Measurements from ENCODE around the gene P2RX7. TPM values are rescaled to one million over a fixed set of nuclear protein-coding genes. Genes with fewer than 3 reads are reported as not detected.

Gene P2RX7
- total RNA-seq, 2 donors from 2014 or later: 1.4 to 11.8 TPM

- H3K27ac ChIP-seq: no peak overlapping the region
- H3K36me3 ChIP-seq: peaks cover 0 to 4% of the 10 kb centered on the region in 2 donors
- no peaks in the 10 kb centered on the region for H3K9me3 ChIP-seq
- H3K4me3 ChIP-seq: no peak overlapping the region
- peaks cover 3% of the 10 kb centered on the region for H3K4me1 ChIP-seq (replicated peaks)
- no peak for DNase-seq (ENCODE audit: low spot score)
- no peaks in the 10 kb centered on the region for H3K27me3 ChIP-seq (replicated peaks; ENCODE audit: insufficient read depth)
- TF ChIP-seq CTCF (IDR thresholded peaks at IDR 0.05) (no peak), POLR2A (IDR thresholded peaks at IDR 0.05) (no peak), POLR2AphosphoS5 (IDR thresholded peaks at IDR 0.05) (no peak)
- intact Hi-C loops (cut with DNase I): no loop called here
- WGBS: 93% methylated on average over 12 of the region's 12 CpGs
Observed at GRCh38 chr12:121230538-121230907, 97.8 kb downstream of the P2RX7 start.

- H3K27me3 ChIP-seq (replicated peaks; ENCODE audit: insufficient read depth): no peaks in the 10 kb centered on the region
- no peaks in the 10 kb centered on the region for H3K9me3 ChIP-seq
- H3K27ac ChIP-seq: no peak overlapping the region
- WGBS: 86% methylated on average over 16 of the region's 16 CpGs
- DNase-seq (ENCODE audit: low spot score): no peak
- H3K4me3 ChIP-seq: no peak overlapping the region
- no peak for TF ChIP-seq CTCF (IDR thresholded peaks at IDR 0.05)
- TF ChIP-seq POLR2AphosphoS5 (IDR thresholded peaks at IDR 0.05): no peak
- TF ChIP-seq POLR2A (IDR thresholded peaks at IDR 0.05): no peak
- no peaks in the 10 kb centered on the region for H3K4me1 ChIP-seq (replicated peaks)
- H3K36me3 ChIP-seq: peaks cover 0 to 4% of the 10 kb centered on the region in 2 donors
- intact Hi-C loops (cut with DNase I): no loop called here
Observed at GRCh38 chr12:121232163-121232562, 99.5 kb downstream of the P2RX7 start.

GRCh38 chr12:121232977-121233627 is 100.4 kb downstream of the P2RX7 start:
- DNase-seq (ENCODE audit: low spot score): no peak
- peaks cover 0 to 4% of the 10 kb centered on the region in 2 donors for H3K36me3 ChIP-seq
- H3K27ac ChIP-seq: no peak overlapping the region
- TF ChIP-seq CTCF (IDR thresholded peaks at IDR 0.05): no peak
- no peak for TF ChIP-seq POLR2A (IDR thresholded peaks at IDR 0.05)
- TF ChIP-seq POLR2AphosphoS5 (IDR thresholded peaks at IDR 0.05): no peak
- intact Hi-C loops (cut with DNase I): no loop called here
- peaks cover 5% of the 10 kb centered on the region for H3K4me1 ChIP-seq (replicated peaks)
- 79% methylated on average over 14 of the region's 14 CpGs for WGBS
- no peaks in the 10 kb centered on the region for H3K27me3 ChIP-seq (replicated peaks; ENCODE audit: insufficient read depth)
- no peaks in the 10 kb centered on the region for H3K9me3 ChIP-seq
- no peak overlapping the region for H3K4me3 ChIP-seq

- peaks cover 0 to 4% of the 10 kb centered on the region in 2 donors for H3K36me3 ChIP-seq
- 88% methylated on average over 10 of the region's 11 CpGs for WGBS
Observed at GRCh38 chr12:121233628-121234020, 100.9 kb downstream of the P2RX7 start.

More at GRCh38 chr12:121233628-121234020, 100.9 kb downstream of the P2RX7 start:
- DNase-seq (ENCODE audit: low spot score): no peak
- Histone ChIP-seq H3K9me3 (no peaks in the 10 kb centered on the region), H3K27me3 (replicated peaks; ENCODE audit: insufficient read depth) (no peaks in the 10 kb centered on the region), H3K4me1 (replicated peaks) (peaks cover 7% of the 10 kb centered on the region), H3K4me3 (no peak overlapping the region), H3K27ac (no peak overlapping the region)
- TF ChIP-seq POLR2AphosphoS5 (IDR thresholded peaks at IDR 0.05): no peak
- TF ChIP-seq CTCF (IDR thresholded peaks at IDR 0.05): no peak
- no peak for TF ChIP-seq POLR2A (IDR thresholded peaks at IDR 0.05)
- intact Hi-C loops (cut with DNase I): no loop called here

Measured in prostate gland (tissue), 2 donors.